Glutamatergic neuron (in vitro differentiated cells): ENCODE results near the gene GSTP1. TPM values are rescaled to one million over a fixed set of nuclear protein-coding genes. Genes with fewer than 3 reads are reported as not detected.

Experiments used
- DNase-seq: peaks from one replicate; pipeline ENCODE4 v3.0.0; 2022
- H3K27ac Mint-ChIP-seq: one replicate; pipeline ENCODE4 v1.8.0; 2020; ENCODE audit warnings: mild to moderate bottlenecking, mixed read lengths, inconsistent platforms; ENCODE audit not compliant: unreplicated experiment
- H3K27me3 Mint-ChIP-seq: one replicate; pipeline ENCODE4 v1.8.0; 2020; ENCODE audit warnings: mild to moderate bottlenecking, moderate library complexity, mixed read lengths, inconsistent platforms; ENCODE audit not compliant: unreplicated experiment
- H3K36me3 Mint-ChIP-seq: one replicate; pipeline ENCODE4 v1.8.0; 2020; ENCODE audit warnings: mild to moderate bottlenecking, mixed read lengths, inconsistent platforms; ENCODE audit not compliant: unreplicated experiment
- H3K4me1 Mint-ChIP-seq: one replicate; pipeline ENCODE4 v1.8.0; 2020; ENCODE audit warnings: mild to moderate bottlenecking, low read depth, mixed read lengths, inconsistent platforms; ENCODE audit not compliant: unreplicated experiment
- H3K4me3 Mint-ChIP-seq: one replicate; pipeline ENCODE4 v1.8.0; 2020; ENCODE audit warnings: mild to moderate bottlenecking, mixed read lengths, inconsistent platforms; ENCODE audit not compliant: unreplicated experiment
- H3K9me3 Mint-ChIP-seq: one replicate; pipeline ENCODE4 v1.8.0; 2020; ENCODE audit warnings: mild to moderate bottlenecking, moderate library complexity, mixed read lengths, inconsistent platforms; ENCODE audit not compliant: unreplicated experiment
- CTCF ChIP-seq: fragments of 200-600 bp; sonication (generic); IDR thresholded peaks from one replicate; pipeline ENCODE4 v1.5.0; 2021; ENCODE audit not compliant: partially characterized antibody, unreplicated experiment
- long read RNA-seq: library from polyadenylated mRNA; unstranded; transcript quantifications from one replicate; pipeline ENCODE4 v2.0.0, GENCODE V29; 2020; ENCODE audit not compliant: unreplicated experiment
- total RNA-seq: library from RNA; stranded (reverse); fragmentation: NEBNext Ultra II Directional; extraction: Animal tissue kit (Norgen Biotek cat#: 25700); gene quantifications from one replicate; pipeline ENCODE4 v1.2.1, GENCODE V29; 2021; ENCODE audit not compliant: unreplicated experiment

Gene GSTP1
- 712 TPM for total RNA-seq
- long read RNA-seq, transcript GSTP1-202 (7 exons, 961 nt) = major isoform, 1,081 of 1,344 reads
- long read RNA-seq, partial matches to known transcripts = 245 of 1,344 reads
- long read RNA-seq, other reads (novel, unspliced or antisense) = 17 of 1,344 reads

- H3K27me3 Mint-ChIP-seq = peaks cover 10% of the 10 kb centered on the region
- peak within 1 kb of the TSS; percentile 99 for H3K4me3 Mint-ChIP-seq
- H3K27ac Mint-ChIP-seq = peak within 1 kb of the TSS; percentile 98
- peak; percentile 95 for DNase-seq
- peaks cover 10% of the 10 kb centered on the region for H3K9me3 Mint-ChIP-seq
- H3K4me1 Mint-ChIP-seq = peaks cover 19% of the 10 kb centered on the region
- H3K36me3 Mint-ChIP-seq = no peaks in the 10 kb centered on the region
- TF ChIP-seq CTCF = peak; percentile 89
Observed at GRCh38 chr11:67583247-67584204, at the start of gene GSTP1. TSS of gene GSTP1 (plus strand) at chr11:67583812. CDS start at chr11:67583844, 32 bp downstream.

GRCh38 chr11:67534070-67534679, 49.4 kb upstream of the GSTP1 start:
- Mint-ChIP-seq H3K9me3 (peaks cover 5% of the 10 kb centered on the region), H3K36me3 (peaks cover 22% of the 10 kb centered on the region), H3K4me3 (no peak overlapping the region), H3K27ac (no peak overlapping the region), H3K4me1 (no peaks in the 10 kb centered on the region), H3K27me3 (no peaks in the 10 kb centered on the region)
- no peak for DNase-seq
- TF ChIP-seq CTCF = no peak

GRCh38 chr11:67535561-67535960, 48.1 kb upstream of the GSTP1 start:
- DNase-seq = no peak
- no peak overlapping the region for H3K4me3 Mint-ChIP-seq
- peaks cover 2% of the 10 kb centered on the region for H3K27me3 Mint-ChIP-seq
- no peak overlapping the region for H3K27ac Mint-ChIP-seq
- peaks cover 2% of the 10 kb centered on the region for H3K9me3 Mint-ChIP-seq
- no peaks in the 10 kb centered on the region for H3K4me1 Mint-ChIP-seq
- TF ChIP-seq CTCF = no peak
- peaks cover 19% of the 10 kb centered on the region for H3K36me3 Mint-ChIP-seq

DNA sequence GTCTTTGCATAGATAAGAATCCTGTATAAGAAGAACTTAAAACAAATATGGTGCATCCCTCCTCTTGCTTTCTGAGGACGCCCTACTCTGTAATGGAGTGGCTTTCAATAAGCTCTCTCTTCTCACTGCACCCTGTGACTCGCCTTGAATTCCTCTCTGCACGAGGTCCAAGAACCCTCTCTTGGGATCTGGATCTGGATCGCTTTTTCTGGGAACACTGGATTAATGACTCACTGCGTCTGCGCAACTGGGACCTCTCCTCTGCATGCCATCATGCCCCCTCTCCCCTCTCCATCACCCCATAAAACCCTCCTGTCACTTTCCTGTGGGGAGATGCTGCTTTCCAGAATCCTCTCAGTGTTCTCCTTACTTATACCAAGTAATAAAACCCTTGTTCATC, 45.3 kb upstream of the GSTP1 start:
- TF ChIP-seq CTCF = no peak
- Mint-ChIP-seq H3K27me3 (peaks cover 5% of the 10 kb centered on the region), H3K9me3 (peaks cover 2% of the 10 kb centered on the region), H3K36me3 (peaks cover 14% of the 10 kb centered on the region), H3K4me3 (no peak overlapping the region), H3K4me1 (no peaks in the 10 kb centered on the region), H3K27ac (no peak overlapping the region)
- DNase-seq = no peak
